Middle frontal gyrus (tissue), 1 donor: ENCODE measurements around the gene CC2D2B.

Source experiments
- DNase-seq: peaks from one replicate; pipeline ENCODE4 v3.0.0-alpha.2; 2015; ENCODE audit warnings: low spot score; ENCODE audit errors: extremely low spot score

Gene CC2D2B

GRCh38 chr10:96073722-96074121 is 165.9 kb downstream of the CC2D2B start:
- DNase-seq, result no peak

- no peak for DNase-seq
These were observed 167.0 kb downstream of the CC2D2B start for GRCh38 chr10:96074776-96075175.

- no peak for DNase-seq
These were observed 168.2 kb downstream of the CC2D2B start for GRCh38 chr10:96075977-96076376.

- no peak for DNase-seq
These were observed 169.4 kb downstream of the CC2D2B start for GRCh38 chr10:96077156-96077555.

- DNase-seq, result no peak
These were observed 174.4 kb downstream of the CC2D2B start for GRCh38 chr10:96082153-96082552.
